Vagina (tissue), 2 donors: ENCODE measurements around the gene TMEM151B. TPM values are rescaled to one million over a fixed set of nuclear protein-coding genes. Genes with fewer than 3 reads are reported as not detected.
"Not testable (repeated sequence)": the region's sequence is repeated elsewhere in the genome, so short reads cannot be mapped to it uniquely, and the experiment has no call there.

ENCODE experiments used
- DNase-seq, 2 donors: peaks; one replicate each; pipeline ENCODE4 v3.0.0-alpha.2; 2017; ENCODE audit errors: extremely low spot score in 2 of 2
- H3K27ac ChIP-seq: fragments of 200-600 bp; sonication (generic); one replicate; pipeline ENCODE4 v1.5.1; 2019
- H3K27me3 ChIP-seq: fragments of 200-600 bp; sonication (generic); one replicate; pipeline ENCODE4 v1.5.1; 2019
- H3K36me3 ChIP-seq, 2 donors: fragments of 200-600 bp; sonication (generic); one replicate each; pipeline ENCODE4 v1.5.1; 2017 to 2019
- H3K4me1 ChIP-seq: fragments of 200-600 bp; sonication (generic); one replicate; pipeline ENCODE4 v1.5.1; 2019
- H3K4me3 ChIP-seq, 2 donors: fragments of 200-600 bp; sonication (generic); 1 replicate in 1 of 2; 2 replicates in 1 of 2; pipeline ENCODE4 v1.5.1; 2016 to 2019
- H3K9me3 ChIP-seq: fragments of 200-600 bp; sonication (generic); one replicate; pipeline ENCODE4 v1.5.1; 2019
- POLR2A ChIP-seq, 2 donors: fragments of 450-650 bp; IDR thresholded peaks; one replicate each; pipeline ENCODE4 v1.6.1; 2017; ENCODE audit warnings: antibody characterized with exemption in 2 of 2, mild to moderate bottlenecking in 2 of 2, moderate library complexity in 2 of 2
- POLR2AphosphoS5 ChIP-seq, 2 donors: sonication (generic); formaldehyde crosslinking; IDR thresholded peaks; one replicate each; pipeline ENCODE4 v1.9.0; 2017; ENCODE audit warnings: antibody characterized with exemption in 2 of 2, mild to moderate bottlenecking in 2 of 2, low read depth in 1 of 2; ENCODE audit not compliant: insufficient read depth in 1 of 2
- intact Hi-C: fragments of 100-400 bp; cut with DNase I; formaldehyde crosslinking; loops from one replicate; pipeline ENCODE4 v1.15.1; 2023
- total RNA-seq: library from RNA; depleted of rRNA; stranded (reverse); fragments of >200 nt; gene quantifications from one replicate; pipeline ENCODE4 v1.2.3, GENCODE V29; 2016
- TF ChIP-seq, protein P1 (sequence below), 3 experiments: fragments of 450-650 bp in 2 of 3; fragments of 200-600 bp in 1 of 3; sonication (generic) in 1 of 3; IDR thresholded peaks; one replicate each; pipeline ENCODE4 v1.5.1; 2017 to 2019; ENCODE audit warnings: antibody characterized with exemption in 3 of 3, mild to moderate bottlenecking in 2 of 3, moderate library complexity in 2 of 3

Gene TMEM151B
- total RNA-seq, 1 donor from 2014 or later: 0.49 TPM

- H3K27me3 ChIP-seq: no peaks in the 10 kb centered on the region
- peaks cover 0 to 8% of the 10 kb centered on the region in 2 donors for H3K36me3 ChIP-seq
- no peak overlapping the region for H3K27ac ChIP-seq
- peaks cover 46% of the 10 kb centered on the region for H3K4me1 ChIP-seq
- H3K4me3 ChIP-seq: no peak overlapping the region
- intact Hi-C loops: loop anchor here (5.0 kb wide), 1 partner anchor 57 kb away; no protein-coding TSS in a partner anchor
- no peak for TF ChIP-seq POLR2AphosphoS5 (IDR thresholded peaks at IDR 0.05; ENCODE audit: insufficient read depth in 1 of 2, low read depth in 1 of 2)
- TF ChIP-seq, protein P1, sequence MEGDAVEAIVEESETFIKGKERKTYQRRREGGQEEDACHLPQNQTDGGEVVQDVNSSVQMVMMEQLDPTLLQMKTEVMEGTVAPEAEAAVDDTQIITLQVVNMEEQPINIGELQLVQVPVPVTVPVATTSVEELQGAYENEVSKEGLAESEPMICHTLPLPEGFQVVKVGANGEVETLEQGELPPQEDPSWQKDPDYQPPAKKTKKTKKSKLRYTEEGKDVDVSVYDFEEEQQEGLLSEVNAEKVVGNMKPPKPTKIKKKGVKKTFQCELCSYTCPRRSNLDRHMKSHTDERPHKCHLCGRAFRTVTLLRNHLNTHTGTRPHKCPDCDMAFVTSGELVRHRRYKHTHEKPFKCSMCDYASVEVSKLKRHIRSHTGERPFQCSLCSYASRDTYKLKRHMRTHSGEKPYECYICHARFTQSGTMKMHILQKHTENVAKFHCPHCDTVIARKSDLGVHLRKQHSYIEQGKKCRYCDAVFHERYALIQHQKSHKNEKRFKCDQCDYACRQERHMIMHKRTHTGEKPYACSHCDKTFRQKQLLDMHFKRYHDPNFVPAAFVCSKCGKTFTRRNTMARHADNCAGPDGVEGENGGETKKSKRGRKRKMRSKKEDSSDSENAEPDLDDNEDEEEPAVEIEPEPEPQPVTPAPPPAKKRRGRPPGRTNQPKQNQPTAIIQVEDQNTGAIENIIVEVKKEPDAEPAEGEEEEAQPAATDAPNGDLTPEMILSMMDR (IDR thresholded peaks at IDR 0.05): no peak
- TF ChIP-seq POLR2A (IDR thresholded peaks at IDR 0.05): no peak
- H3K9me3 ChIP-seq: no peaks in the 10 kb centered on the region
- no peak for DNase-seq
Observed at GRCh38 chr6:44229376-44230033, 40.7 kb upstream of the TMEM151B start.

GRCh38 chr6:44230034-44230675, 40.1 kb upstream of the TMEM151B start:
- no peak for DNase-seq
- peaks cover 0 to 8% of the 10 kb centered on the region in 2 donors for H3K36me3 ChIP-seq
- H3K9me3 ChIP-seq: no peaks in the 10 kb centered on the region
- H3K4me1 ChIP-seq: peaks cover 46% of the 10 kb centered on the region
- TF ChIP-seq POLR2AphosphoS5 (IDR thresholded peaks at IDR 0.05; ENCODE audit: insufficient read depth in 1 of 2, low read depth in 1 of 2) (no peak), POLR2A (IDR thresholded peaks at IDR 0.05) (no peak)
- TF ChIP-seq, protein P1 (IDR thresholded peaks at IDR 0.05): no peak
- H3K27ac ChIP-seq: no peak overlapping the region
- no peak overlapping the region for H3K4me3 ChIP-seq
- no peaks in the 10 kb centered on the region for H3K27me3 ChIP-seq
- intact Hi-C loops: loop anchor here (5.0 kb wide), 1 partner anchor 58 kb away; no protein-coding TSS in a partner anchor

DNA sequence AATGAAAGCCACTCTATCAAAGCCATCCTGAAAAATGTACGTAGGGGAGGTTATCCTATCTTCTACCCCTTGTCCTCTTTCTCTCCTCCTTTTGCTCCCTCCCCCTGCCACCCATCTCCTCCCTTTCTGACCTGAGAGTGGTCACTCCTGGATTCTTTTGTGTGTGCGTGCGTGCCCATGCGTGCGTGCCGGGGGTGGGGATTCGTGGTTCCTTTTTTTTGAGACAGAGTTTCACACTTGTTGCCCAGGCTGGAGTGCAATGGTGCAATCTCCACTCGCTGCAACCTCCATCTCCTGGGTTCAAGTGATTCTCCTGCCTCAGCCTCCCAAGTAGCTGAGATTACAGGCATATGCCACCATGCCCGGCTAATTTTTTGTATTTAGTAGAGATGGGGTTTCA, 38.8 kb upstream of the TMEM151B start:
- H3K9me3 ChIP-seq, H3K4me3 ChIP-seq, H3K27me3 ChIP-seq, DNase-seq, H3K27ac ChIP-seq, H3K36me3 ChIP-seq: not testable (repeated sequence)
- intact Hi-C loops: loop anchor here (5.0 kb wide), 1 partner anchor 59 kb away; no protein-coding TSS in a partner anchor
- peaks cover 43% of the 10 kb centered on the region for H3K4me1 ChIP-seq

DNA sequence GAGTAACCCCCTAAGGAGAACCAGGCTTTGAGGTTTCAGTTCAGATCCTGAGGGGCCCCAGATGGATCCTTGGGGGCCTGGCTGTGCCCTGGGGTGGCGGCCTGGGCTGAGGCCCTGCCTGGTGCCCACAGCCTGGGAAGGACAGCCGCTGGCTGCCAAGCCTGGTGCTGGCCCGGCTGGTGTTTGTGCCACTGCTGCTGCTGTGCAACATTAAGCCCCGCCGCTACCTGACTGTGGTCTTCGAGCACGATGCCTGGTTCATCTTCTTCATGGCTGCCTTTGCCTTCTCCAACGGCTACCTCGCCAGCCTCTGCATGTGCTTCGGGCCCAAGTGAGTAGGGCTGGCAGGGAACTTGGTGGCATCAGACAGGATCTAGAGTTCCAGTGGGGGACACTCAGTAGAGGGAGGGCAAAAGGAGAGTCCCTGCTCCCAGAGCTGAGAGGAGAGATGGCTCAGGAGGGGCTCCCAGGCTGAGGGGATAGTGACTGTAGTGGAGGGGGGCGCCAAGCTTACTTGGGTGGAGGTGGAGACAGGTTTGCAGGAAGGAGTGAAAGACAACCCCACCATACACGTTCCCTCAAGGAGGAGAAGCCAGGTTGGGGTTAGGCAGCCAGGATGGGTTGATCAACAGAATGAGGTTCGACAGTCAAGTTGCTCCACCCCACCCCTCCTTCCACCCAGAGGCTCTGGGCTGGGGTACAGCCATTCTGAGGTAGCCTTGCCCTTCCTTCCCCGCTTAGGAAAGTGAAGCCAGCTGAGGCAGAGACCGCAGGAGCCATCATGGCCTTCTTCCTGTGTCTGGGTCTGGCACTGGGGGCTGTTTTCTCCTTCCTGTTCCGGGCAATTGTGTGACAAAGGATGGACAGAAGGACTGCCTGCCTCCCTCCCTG, 37.3 kb upstream of the TMEM151B start:
- peaks cover 40% of the 10 kb centered on the region for H3K4me1 ChIP-seq

More for the DNA sequence above, 37.3 kb upstream of the TMEM151B start:
- no peaks in the 10 kb centered on the region for H3K27me3 ChIP-seq
- no peak overlapping the region for H3K4me3 ChIP-seq
- intact Hi-C loops: loop anchor here (5.0 kb wide), 1 partner anchor 61 kb away; no protein-coding TSS in a partner anchor
- TF ChIP-seq POLR2A (IDR thresholded peaks at IDR 0.05): no peak
- TF ChIP-seq POLR2AphosphoS5 (IDR thresholded peaks at IDR 0.05; ENCODE audit: insufficient read depth in 1 of 2, low read depth in 1 of 2): no peak
- TF ChIP-seq, protein P1 (IDR thresholded peaks at IDR 0.05): no peak
- H3K36me3 ChIP-seq: peaks cover 0 to 8% of the 10 kb centered on the region in 2 donors
- H3K9me3 ChIP-seq: no peaks in the 10 kb centered on the region
- no peak for DNase-seq
- peak overlapping the region; percentile 99 for H3K27ac ChIP-seq
